GM15510 (cell line): ENCODE measurements around the gene NKX1-1.

Experiments used
- POLR2A ChIP-seq: IDR thresholded peaks from 3 replicates; pipeline ENCODE4 v1.6.1; 2011; ENCODE audit warnings: borderline replicate concordance; ENCODE audit not compliant: insufficient read length; ENCODE audit errors: extremely low read depth

The NKX1-1 gene

GRCh38 chr4:1353186-1354055 is 52.8 kb downstream of the NKX1-1 start:
- TF ChIP-seq POLR2A: no peak
